Sigmoid colon (tissue), 7 donors: ENCODE data around the gene HABP2. TPM values are rescaled to one million over a fixed set of nuclear protein-coding genes. Genes with fewer than 3 reads are reported as not detected.

ENCODE experiments used
- DNase-seq: peaks from one replicate; pipeline ENCODE4 v3.0.0-alpha.2; 2019
- H3K27ac ChIP-seq, 4 donors: fragments of 200-600 bp; sonication (generic); one replicate each; pipeline ENCODE4 v1.5.1; 2016 to 2019; ENCODE audit warnings: mild to moderate bottlenecking in 1 of 4
- H3K27me3 ChIP-seq, 3 donors: fragments of 200-600 bp; sonication (generic); one replicate each; pipeline ENCODE4 v1.5.1; 2019; ENCODE audit warnings: mild to moderate bottlenecking in 1 of 3
- H3K36me3 ChIP-seq, 4 donors: fragments of 200-600 bp; sonication (generic); one replicate each; pipeline ENCODE4 v1.5.1; 2016 to 2019
- H3K4me1 ChIP-seq, 4 donors: fragments of 200-600 bp; sonication (generic); one replicate each; pipeline ENCODE4 v1.5.1; 2017 to 2019
- H3K4me3 ChIP-seq, 4 donors: fragments of 200-600 bp; sonication (generic); one replicate each; pipeline ENCODE4 v1.5.1; 2017 to 2019; ENCODE audit warnings: mild to moderate bottlenecking in 2 of 4, moderate library complexity in 1 of 4
- H3K9me3 ChIP-seq, 4 donors: fragments of 200-600 bp in 3 of 4; sonication (generic) in 3 of 4; one replicate each; pipeline versions ENCODE4 v1.5.1 to v1.6.1; 2013 to 2019
- EP300 ChIP-seq, 4 donors: sonication (generic); formaldehyde crosslinking; IDR thresholded peaks; one replicate each; pipeline ENCODE4 v1.6.1; 2017; ENCODE audit warnings: antibody characterized with exemption in 4 of 4
- POLR2A ChIP-seq, 2 donors: fragments of 450-650 bp; IDR thresholded peaks; one replicate each; pipeline ENCODE4 v1.6.1; 2016; ENCODE audit warnings: antibody characterized with exemption in 2 of 2, mild to moderate bottlenecking in 2 of 2, moderate library complexity in 2 of 2
- POLR2AphosphoS5 ChIP-seq, 4 donors: sonication (generic); formaldehyde crosslinking; IDR thresholded peaks; one replicate each; pipeline ENCODE4 v1.6.1; 2017; ENCODE audit warnings: antibody characterized with exemption in 4 of 4
- WGBS, 2 donors: extraction: QIAGEN DNeasy Blood & Tissue Kit; methylation state at CpG; one replicate each; pipeline ENCODE4 v1.1.7; 2013; 5-methylcytosine and 5-hydroxymethylcytosine counted together
- intact Hi-C: fragments of 100-400 bp; cut with DNase I; formaldehyde crosslinking; loops from one replicate; pipeline ENCODE4 v1.15.1; 2023
- polyA plus RNA-seq, 3 donors: library from polyadenylated mRNA; stranded (reverse); fragments of 200-250 nt; gene quantifications; one replicate each; pipeline ENCODE4 v1.2.3, GENCODE V29; 2013
- total RNA-seq, 4 donors: library from RNA; depleted of rRNA; stranded (reverse); fragments of >200 nt; gene quantifications; one replicate each; pipeline ENCODE4 v1.1.0, GENCODE V29; 2016
- TF ChIP-seq, protein P1 (sequence below), 4 experiments: fragments of 450-650 bp in 3 of 4; fragments of 200-600 bp in 1 of 4; IDR thresholded peaks; one replicate each; pipeline ENCODE4 v1.5.1; 2016 to 2019; ENCODE audit warnings: antibody characterized with exemption in 4 of 4, mild to moderate bottlenecking in 3 of 4, moderate library complexity in 2 of 4
- donor health status: healthy with polysubstance abuse.
- donor health status: Bipolar disorder and iron deficiency.
- donor health status: healthy.

The HABP2 gene
- total and polyA plus RNA-seq, 7 donors: not detected

DNA sequence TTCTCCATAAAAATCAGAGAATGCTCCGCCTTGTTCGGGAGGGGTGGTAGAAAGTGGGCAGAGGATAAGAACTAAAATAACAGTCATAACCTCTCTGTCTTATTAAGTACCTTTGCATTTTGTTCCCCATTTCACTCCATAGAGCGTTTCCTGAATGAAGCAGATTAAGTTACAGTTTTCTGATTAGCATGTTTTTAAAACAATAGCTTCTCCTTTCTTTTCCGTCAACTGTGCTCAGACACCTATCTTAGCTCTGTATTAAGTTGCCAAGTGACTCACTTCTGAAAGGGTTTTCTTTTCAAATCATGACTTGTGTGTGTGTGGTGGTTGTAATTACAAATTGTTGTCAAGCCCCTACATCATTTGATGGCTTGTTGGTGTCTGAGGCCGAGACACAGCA lies 1.4 kb downstream of the HABP2 start:
- Histone ChIP-seq H3K27ac (no peak overlapping the region), H3K4me3 (no peak overlapping the region), H3K27me3 (no peaks in the 10 kb centered on the region), H3K9me3 (no peaks in the 10 kb centered on the region), H3K4me1 (peaks cover 0 to 13% (median 3%) of the 10 kb centered on the region in 4 donors), H3K36me3 (no peaks in the 10 kb centered on the region)
- no peak for DNase-seq
- TF ChIP-seq POLR2A (IDR thresholded peaks at IDR 0.05) (no peak), POLR2AphosphoS5 (IDR thresholded peaks at IDR 0.05) (no peak), EP300 (IDR thresholded peaks at IDR 0.05) (no peak)
- TF ChIP-seq, protein P1, sequence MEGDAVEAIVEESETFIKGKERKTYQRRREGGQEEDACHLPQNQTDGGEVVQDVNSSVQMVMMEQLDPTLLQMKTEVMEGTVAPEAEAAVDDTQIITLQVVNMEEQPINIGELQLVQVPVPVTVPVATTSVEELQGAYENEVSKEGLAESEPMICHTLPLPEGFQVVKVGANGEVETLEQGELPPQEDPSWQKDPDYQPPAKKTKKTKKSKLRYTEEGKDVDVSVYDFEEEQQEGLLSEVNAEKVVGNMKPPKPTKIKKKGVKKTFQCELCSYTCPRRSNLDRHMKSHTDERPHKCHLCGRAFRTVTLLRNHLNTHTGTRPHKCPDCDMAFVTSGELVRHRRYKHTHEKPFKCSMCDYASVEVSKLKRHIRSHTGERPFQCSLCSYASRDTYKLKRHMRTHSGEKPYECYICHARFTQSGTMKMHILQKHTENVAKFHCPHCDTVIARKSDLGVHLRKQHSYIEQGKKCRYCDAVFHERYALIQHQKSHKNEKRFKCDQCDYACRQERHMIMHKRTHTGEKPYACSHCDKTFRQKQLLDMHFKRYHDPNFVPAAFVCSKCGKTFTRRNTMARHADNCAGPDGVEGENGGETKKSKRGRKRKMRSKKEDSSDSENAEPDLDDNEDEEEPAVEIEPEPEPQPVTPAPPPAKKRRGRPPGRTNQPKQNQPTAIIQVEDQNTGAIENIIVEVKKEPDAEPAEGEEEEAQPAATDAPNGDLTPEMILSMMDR (IDR thresholded peaks at IDR 0.05): no peak
- intact Hi-C loops: no loop called here
- WGBS, 2 donors: 68 to 69% methylated on average over 5 of the region's 5 CpGs

DNA sequence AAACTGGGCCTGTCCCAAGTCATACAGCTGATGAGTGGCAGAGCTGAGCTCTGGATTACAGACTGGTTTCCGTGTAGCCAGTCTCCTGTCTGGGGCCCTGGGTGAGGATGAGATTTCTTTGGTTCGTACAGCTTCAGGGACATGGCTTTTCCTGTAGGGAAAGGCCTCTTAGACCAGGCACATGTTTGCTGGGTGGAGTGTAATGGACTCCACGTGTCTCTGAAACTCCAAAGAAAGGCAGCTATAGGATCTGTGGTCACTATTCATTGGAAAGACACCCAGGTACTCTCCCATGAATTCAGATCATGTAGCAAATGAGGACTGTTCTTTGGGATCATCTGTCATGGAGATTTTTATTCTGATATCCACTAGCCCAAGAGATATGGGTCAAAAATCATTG lies 2.4 kb downstream of the HABP2 start:
- 90% methylated on average over 3 of the region's 3 CpGs for WGBS, 2 donors

GRCh38 chr10:113555751-113556150 lies 2.9 kb downstream of the HABP2 start:
- Histone ChIP-seq H3K4me3 (no peak overlapping the region), H3K4me1 (peaks cover 0 to 13% (median 3%) of the 10 kb centered on the region in 4 donors)

More for the DNA sequence above, 2.4 kb downstream of the HABP2 start:
- no peak for DNase-seq
- TF ChIP-seq POLR2AphosphoS5 (IDR thresholded peaks at IDR 0.05): no peak
- intact Hi-C loops: no loop called here
- H3K4me1 ChIP-seq: peaks cover 0 to 13% (median 3%) of the 10 kb centered on the region in 4 donors
- H3K9me3 ChIP-seq: no peaks in the 10 kb centered on the region
- no peak overlapping the region for H3K4me3 ChIP-seq
- no peak overlapping the region for H3K27ac ChIP-seq
- H3K36me3 ChIP-seq: no peaks in the 10 kb centered on the region
- H3K27me3 ChIP-seq: no peaks in the 10 kb centered on the region

GRCh38 chr10:113557424-113557862 lies 4.6 kb downstream of the HABP2 start:
- intact Hi-C loops: no loop called here
- H3K4me3 ChIP-seq: no peak overlapping the region
- H3K36me3 ChIP-seq: no peaks in the 10 kb centered on the region
- no peak for TF ChIP-seq POLR2A (IDR thresholded peaks at IDR 0.05)
- TF ChIP-seq, protein P1 (IDR thresholded peaks at IDR 0.05): no peak
- TF ChIP-seq EP300 (IDR thresholded peaks at IDR 0.05): no peak
- TF ChIP-seq POLR2AphosphoS5 (IDR thresholded peaks at IDR 0.05): no peak
- no peaks in the 10 kb centered on the region for H3K9me3 ChIP-seq
- H3K4me1 ChIP-seq: peaks cover 0 to 16% (median 3%) of the 10 kb centered on the region in 4 donors
- H3K27me3 ChIP-seq: no peaks in the 10 kb centered on the region
- DNase-seq: no peak
- 35 to 59% methylated on average over 9 of the region's 9 CpGs for WGBS, 2 donors
- H3K27ac ChIP-seq: no peak overlapping the region

More at GRCh38 chr10:113555751-113556150, 2.9 kb downstream of the HABP2 start:
- no peak for DNase-seq
- 28 to 73% methylated on average over 1 of the region's 1 CpG for WGBS, 2 donors
- TF ChIP-seq, protein P1 (IDR thresholded peaks at IDR 0.05): no peak
- TF ChIP-seq EP300 (IDR thresholded peaks at IDR 0.05): no peak
- no peak for TF ChIP-seq POLR2A (IDR thresholded peaks at IDR 0.05)
- no peak for TF ChIP-seq POLR2AphosphoS5 (IDR thresholded peaks at IDR 0.05)
- Histone ChIP-seq H3K9me3 (no peaks in the 10 kb centered on the region), H3K27me3 (no peaks in the 10 kb centered on the region), H3K36me3 (no peaks in the 10 kb centered on the region), H3K27ac (no peak overlapping the region)
- intact Hi-C loops: no loop called here

DNA sequence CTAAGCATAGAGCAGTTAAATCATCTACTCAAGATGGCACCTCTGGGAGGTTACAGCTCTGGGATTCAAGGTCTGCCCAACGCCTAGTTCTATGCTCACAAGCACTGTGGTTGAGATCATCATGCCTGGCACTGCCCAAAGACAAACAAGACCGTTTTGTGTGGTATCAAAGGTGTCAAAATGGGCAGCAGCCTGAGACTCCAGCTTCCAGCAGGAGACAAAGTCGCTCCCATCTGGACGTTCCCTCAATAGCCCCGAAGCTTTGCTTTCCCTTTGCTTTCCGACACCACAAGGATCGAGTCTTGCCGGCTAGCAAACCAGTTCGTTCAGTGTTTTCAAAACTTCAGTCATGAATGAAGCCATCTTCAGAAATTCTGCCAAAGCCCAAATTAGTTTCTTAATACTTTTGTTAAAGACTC lies 5.1 kb downstream of the HABP2 start:
- H3K27me3 ChIP-seq: no peaks in the 10 kb centered on the region
- H3K4me3 ChIP-seq: no peak overlapping the region
- no peak for DNase-seq

More for the DNA sequence above, 5.1 kb downstream of the HABP2 start:
- H3K36me3 ChIP-seq: no peaks in the 10 kb centered on the region
- intact Hi-C loops: no loop called here
- no peak for TF ChIP-seq EP300 (IDR thresholded peaks at IDR 0.05)
- TF ChIP-seq, protein P1 (IDR thresholded peaks at IDR 0.05): no peak
- WGBS, 2 donors: 55 to 79% methylated on average over 9 of the region's 9 CpGs
- peaks cover 0 to 20% (median 3%) of the 10 kb centered on the region in 4 donors for H3K4me1 ChIP-seq
- no peak overlapping the region for H3K27ac ChIP-seq
- no peaks in the 10 kb centered on the region for H3K9me3 ChIP-seq
